HG02943 (cell line): ENCODE results near the gene GLUL.
A peak's percentile ranks its signal among the peaks of the same experiment; 100 is the strongest.
"Not testable (repeated sequence)": the region's sequence is repeated elsewhere in the genome, so short reads cannot be mapped to it uniquely, and the experiment has no call there.

ENCODE experiments used
- ATAC-seq: cut with Tn5 transposase; IDR thresholded peaks from one replicate; pipeline ENCODE4 v1.9.1; 2021; ENCODE audit warnings: mild to moderate bottlenecking, low read depth, moderate library complexity; ENCODE audit not compliant: unreplicated experiment

Gene GLUL

GRCh38 chr1:182395906-182396305 lies 4.3 kb upstream of the GLUL start:
- ATAC-seq, result no peak

DNA sequence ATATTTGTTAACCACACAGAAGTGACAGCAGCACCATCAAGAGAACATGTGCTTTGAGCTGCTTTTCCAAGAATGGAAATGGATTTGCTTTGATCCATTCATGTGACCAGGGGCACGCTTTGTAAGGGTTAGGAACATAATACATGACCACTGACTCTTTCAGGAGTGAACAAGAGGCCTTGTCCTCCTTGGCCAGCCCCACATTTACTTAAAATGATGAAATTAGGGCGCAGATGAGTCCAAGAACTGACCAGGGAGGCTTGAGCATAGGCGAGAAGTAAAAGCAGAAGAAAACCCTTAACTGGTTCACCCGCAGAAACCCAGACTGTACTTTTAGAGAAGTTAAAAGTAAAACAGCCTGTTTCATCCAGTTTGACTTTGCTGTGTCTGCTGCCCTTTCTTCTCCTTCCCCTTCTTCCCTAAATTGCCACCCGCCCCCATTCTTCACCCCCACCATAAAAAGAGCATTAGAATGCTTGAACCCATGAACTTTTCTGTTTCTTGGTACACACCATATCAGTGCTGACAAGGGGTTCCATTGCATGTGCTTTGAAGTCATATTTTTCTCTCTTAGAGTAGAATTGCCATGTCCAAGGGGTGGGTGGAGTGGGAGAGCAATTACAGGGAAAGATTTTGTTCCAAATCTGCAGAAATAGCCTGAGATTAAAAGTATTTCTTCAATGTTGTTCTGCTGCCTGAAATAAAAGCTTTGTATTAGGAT lies 2.6 kb upstream of the GLUL start:
- ATAC-seq, result no peak

- ATAC-seq, result peak; percentile 6
Measured at GRCh38 chr1:182392050-182393028, 749 bp upstream of the GLUL start.

- ATAC-seq, result no peak
Measured at GRCh38 chr1:182391028-182391361, 595 bp downstream of the GLUL start.

GRCh38 chr1:182389619-182390047 lies 2.0 kb downstream of the GLUL start:
- ATAC-seq, result no peak

DNA sequence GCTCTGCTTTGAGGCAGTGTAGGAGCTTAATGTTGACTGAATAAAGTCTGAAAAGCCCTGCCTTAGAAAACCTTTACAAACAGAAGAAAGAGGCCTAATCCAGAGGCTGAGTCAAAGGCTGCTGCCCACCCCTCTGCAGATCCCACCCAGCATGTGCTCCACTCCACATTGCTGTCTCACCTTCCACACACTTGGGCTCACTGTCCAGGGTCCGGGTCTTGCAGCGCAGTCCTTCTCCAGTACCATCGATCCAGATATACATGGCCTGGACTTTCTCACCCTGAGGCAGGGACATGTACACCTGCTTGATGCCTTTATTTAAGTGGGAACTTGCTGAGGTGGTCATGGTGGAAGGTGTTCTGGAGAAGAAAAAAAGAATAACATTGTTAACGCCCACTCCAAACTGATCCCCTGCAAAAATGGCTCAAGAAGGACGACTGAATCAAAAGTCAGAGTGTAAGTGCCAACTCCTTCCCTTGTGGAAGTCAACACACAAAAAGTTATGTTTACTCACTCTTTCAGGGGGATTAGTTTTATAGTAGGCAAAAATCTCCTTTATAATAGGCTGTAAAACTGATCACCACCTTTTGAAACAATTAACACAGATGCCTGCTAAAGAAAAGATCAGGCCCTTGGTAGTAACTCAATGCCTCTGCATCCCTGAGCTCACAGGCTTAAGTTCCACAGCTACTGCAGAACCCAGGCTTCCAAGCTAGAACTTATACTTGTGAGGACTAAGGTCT lies 3.0 kb downstream of the GLUL start:
- ATAC-seq, result no peak

DNA sequence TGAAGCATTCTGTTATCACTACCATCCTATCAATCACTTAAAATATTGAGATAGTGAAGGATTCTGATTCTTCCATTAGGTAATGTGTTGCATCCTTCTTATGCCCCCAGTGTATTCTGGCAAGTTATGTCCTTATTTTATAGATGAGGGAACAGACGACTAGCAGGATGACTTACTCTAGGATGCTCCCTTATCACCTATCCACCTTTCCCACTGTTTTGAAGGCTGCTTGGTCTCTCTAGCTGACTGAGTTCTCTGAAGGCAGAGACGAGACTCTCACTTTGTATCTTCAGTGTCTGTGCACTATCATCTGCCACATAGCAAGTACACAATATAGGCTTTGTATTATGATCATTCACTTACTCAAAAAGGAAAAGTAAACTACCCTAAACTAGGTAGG lies 4.0 kb downstream of the GLUL start:
- no peak for ATAC-seq

DNA sequence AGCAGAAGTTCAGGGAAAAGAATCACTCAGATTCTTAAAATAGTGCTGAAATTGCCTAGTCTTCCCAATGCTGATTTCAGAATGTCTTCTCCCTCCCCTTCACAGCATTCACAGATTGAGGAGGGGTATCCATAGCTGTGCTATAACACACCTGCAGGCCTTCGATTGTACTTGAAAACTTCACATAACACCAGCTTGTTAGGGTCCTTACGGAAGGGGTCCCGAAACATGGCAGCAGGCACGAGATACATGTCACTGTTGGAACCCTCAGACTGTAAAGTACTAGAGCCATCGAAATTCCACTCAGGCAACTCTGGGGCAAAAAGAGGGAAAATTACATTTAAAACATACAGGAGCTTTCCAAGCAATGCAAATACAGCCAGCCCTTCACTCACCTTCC lies 4.6 kb downstream of the GLUL start:
- no peak for ATAC-seq

DNA sequence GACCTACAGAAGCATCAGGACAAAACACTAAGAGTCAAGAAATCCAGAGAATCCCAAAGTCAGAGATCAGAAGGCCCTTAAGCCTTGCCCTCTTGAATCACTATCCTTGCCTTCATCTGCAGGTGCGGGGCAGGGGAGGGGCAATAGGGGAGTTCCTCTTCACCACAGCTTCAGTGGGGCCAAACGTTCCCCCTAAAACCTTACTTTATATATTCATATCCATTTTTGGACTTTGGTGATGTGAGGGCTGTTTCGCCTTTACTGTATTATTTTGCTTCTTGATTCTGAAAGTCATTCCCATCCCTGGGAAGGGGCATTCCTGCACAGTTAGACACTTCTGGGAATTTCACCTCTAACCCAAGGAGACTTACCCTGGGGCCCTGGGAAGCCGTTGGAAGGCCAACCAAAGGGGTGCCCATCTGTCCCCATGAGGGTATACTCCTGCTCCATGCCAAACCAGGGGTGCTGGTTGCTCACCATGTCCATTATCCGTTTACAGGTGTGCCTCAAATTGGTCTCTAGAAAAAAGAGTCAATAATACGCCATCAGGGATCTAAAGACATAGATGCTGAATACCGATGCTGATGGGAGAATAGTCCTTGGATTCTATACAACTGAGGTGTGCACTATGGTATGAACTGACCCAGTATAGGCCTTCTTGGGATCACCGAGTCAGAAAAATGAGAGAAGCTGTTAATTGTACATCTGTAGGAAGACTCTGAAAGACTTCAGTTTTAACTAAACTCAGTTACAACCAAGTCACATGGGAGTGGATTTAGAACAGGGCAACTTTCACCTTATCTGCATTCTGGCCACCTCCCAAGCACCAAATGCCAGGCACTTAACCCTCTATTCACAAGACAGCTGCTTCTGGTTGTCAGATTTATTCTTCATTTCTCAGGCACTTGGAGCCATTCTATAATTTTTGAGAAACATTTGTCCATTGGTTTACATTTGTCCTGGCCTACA lies 5.4 kb downstream of the GLUL start:
- no peak for ATAC-seq

DNA sequence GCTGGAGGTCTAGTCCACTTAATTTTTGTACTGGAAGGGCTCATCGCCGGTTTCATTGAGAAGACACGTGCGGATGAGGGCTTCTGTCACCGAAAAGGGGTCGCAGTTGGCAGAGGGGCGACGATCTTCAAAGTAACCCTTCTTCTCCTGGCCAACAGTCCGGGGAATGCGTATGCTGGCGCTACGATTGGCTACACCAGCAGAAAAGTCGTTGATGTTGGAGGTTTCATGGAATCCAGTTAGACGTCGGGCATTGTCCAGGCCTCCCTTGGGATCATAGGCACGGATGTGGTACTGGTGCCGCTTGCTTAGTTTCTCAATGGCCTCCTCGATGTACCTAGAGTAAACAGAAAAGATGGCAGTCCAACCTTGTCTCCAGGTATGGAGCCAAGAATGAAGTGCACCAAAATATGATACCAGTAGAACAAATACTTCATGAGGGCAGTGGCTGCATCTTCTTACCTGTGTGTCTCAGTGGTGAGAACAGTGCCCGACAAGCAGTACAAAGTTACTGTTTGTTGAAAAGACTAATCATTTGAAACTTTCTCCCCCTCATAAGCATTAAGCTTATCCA lies 7.1 kb downstream of the GLUL start:
- ATAC-seq, result no peak

GRCh38 chr1:182383934-182384333 lies 7.7 kb downstream of the GLUL start:
- ATAC-seq, result no peak

GRCh38 chr1:182383037-182383661 lies 8.4 kb downstream of the GLUL start:
- ATAC-seq, result no peak

DNA sequence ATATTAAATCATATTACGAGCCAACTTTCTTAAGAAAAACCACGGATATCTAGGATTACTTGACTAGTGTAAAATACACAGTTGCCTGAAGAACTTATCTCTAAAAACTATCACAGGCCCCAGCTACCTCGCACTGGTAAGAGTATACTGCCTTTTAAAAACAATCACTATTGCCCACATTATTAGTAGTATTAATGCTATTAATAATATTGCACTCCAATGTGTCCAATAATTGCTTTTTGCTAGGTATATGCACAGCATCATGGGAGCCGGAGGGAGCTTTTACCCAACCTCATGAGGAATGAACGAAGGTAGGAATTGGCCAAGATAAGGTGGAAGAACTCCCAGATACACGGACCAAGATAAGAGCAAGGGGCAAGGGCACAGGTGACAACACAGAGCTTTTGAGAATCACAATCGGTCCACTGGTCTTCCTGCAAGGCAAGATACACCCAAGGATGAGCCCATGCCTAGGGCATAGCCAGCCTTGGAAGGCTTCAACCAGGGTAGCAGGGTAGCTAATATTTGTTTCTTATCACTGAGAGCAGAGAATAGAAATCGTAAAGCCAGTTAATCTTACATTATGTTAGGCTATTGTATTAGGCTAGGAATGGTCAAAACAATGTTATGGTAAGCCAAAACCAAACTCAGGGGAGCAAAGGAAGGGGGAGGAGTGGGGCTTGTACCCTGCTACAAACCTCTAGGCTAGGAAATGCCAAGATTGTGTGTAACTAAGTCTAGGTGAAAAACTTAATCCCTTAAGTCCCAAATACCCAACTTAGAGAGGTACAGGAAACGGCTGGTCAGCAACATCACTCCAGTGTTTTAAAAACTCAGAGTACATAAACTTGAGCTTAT lies 9.4 kb downstream of the GLUL start:
- no peak for ATAC-seq

DNA sequence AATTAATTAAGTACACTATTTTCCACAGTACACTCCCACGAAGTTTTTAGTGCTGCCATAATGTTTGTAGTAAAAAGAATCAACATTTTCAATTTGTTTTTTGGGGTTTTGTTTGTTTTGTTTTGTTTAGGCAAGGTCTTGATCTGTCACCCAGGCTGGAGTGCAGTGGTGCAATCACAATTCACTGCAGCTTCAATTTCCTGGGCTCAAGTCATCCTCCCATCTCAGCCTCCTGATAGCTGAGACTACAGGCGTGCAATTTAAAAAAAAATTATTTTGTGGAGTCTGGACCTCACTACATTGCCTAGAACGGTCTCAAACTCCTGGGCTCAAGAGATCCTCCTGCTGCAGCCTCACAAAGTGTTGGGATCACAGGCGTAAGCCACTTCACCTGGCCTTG lies 11.4 kb downstream of the GLUL start:
- ATAC-seq, result no peak

GRCh38 chr1:182379781-182380180 lies 11.8 kb downstream of the GLUL start:
- ATAC-seq, result not testable (repeated sequence)

DNA sequence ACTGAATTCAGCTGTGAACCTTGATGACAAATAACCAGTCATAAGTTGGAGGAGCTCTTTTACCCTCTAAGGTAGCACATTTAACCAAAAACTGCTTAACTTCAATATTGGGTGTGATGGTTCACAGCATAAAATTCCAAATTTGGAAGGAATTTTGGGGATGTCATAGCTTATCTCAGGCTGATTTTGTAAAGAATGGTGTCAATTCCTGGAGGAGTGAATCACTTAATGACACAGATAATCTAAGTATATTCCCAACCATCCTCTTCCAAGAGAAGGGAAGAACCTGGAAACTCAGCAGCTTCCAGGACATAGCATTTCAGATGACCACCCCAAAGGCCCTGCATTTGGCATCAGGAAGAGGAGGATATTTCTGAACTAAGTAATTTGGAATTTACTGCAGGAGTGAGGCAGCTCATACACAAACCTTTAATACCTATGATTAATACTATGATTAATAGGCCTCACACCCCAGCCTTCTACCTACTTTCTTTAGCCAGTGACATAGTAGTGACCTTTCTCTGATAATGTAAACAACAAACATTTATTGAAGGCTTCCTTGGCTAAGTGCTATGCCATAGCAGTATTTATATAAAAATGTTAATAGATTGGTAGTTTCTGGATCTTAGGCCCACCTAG lies 14.5 kb downstream of the GLUL start:
- no peak for ATAC-seq

GRCh38 chr1:182374101-182374834 lies 17.3 kb downstream of the GLUL start:
- no peak for ATAC-seq
